ENCODE measurements around the gene HHIP.

DNA sequence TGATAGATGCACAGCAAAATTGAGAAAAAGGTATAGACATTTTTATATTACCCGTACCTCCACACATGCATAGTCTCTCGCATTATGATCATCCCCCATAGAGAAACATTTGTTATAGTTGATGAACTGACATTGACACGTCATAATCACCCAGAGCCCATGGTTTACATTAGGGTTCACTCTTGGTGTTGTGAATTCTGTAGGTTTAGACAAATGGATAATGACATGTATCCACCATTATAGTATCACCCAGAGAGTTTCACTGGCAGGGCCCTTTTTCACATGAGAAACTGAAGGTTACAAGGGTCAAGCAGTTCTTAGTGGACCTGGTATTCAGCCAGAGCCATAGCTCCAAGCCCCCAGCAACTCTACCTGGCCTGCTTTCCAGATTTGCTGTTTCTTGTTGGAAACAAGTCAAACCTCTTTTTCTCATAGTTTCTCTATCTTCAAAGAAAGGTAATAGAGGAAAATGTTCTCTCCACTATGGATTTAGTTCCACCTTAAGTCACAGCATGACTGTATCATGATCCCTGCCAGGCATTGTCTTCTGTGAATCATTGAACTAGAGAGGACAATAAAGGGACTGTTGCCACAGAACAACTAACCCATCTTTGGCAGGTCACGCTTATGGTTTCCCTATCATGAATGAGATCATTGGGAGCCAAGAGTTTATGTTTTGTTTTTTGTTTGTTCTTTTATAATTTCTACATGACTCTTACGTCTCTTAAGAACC is 64.0 kb downstream of the HHIP start:
- TF ChIP-seq, protein P1, sequence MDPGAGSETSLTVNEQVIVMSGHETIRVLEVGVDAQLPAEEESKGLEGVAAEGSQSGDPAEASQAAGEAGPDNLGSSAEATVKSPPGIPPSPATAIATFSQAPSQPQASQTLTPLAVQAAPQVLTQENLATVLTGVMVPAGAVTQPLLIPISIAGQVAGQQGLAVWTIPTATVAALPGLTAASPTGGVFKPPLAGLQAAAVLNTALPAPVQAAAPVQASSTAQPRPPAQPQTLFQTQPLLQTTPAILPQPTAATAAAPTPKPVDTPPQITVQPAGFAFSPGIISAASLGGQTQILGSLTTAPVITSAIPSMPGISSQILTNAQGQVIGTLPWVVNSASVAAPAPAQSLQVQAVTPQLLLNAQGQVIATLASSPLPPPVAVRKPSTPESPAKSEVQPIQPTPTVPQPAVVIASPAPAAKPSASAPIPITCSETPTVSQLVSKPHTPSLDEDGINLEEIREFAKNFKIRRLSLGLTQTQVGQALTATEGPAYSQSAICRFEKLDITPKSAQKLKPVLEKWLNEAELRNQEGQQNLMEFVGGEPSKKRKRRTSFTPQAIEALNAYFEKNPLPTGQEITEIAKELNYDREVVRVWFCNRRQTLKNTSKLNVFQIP (CRISPR knock-in tag; IDR thresholded peaks at IDR 0.05; ENCODE audit: borderline replicate concordance, low read depth): no peak
- TF ChIP-seq SNAI2 (CRISPR knock-in tag; IDR thresholded peaks at IDR 0.05): no peak
- TF ChIP-seq OSR1 (CRISPR knock-in tag; IDR thresholded peaks at IDR 0.05): no peak
- no peak for TF ChIP-seq ZNF70 (CRISPR knock-in tag; IDR thresholded peaks at IDR 0.05)
- TF ChIP-seq ESRRG (CRISPR knock-in tag; IDR thresholded peaks at IDR 0.05): no peak
